MCF 10A (cell line): ENCODE measurements around the gene ZNF212. TPM values are rescaled to one million over a fixed set of nuclear protein-coding genes. Genes with fewer than 3 reads are reported as not detected.

Experiments
- BruUV-seq: library from RNA; stranded (reverse); fragments of 400-500 nt; replicated peaks from 2 replicates; lab custom pipeline; 2021; lab: Mats Ljungman, UMichigan
- CTCF ChIA-PET: fragments of 300-600 bp; sonication (Branson Sonifier 250); formaldehyde crosslinking; extraction: SDS; loops from one replicate; lab custom pipeline; 2021; ENCODE audit warnings: antibody characterized with exemption, inconsistent platforms; lab: Yijun Ruan, JAX
- POLR2A ChIA-PET: fragments of 300-600, 350-650 bp; sonication (Branson Sonifier 250); formaldehyde crosslinking; extraction: SDS; loops from one replicate; lab custom pipeline; 2020; ENCODE audit warnings: antibody characterized with exemption, inconsistent platforms; lab: Yijun Ruan, JAX
- DNase-seq: peaks from one replicate; pipeline ENCODE4 v3.0.0-alpha.2; 2018; ENCODE audit not compliant: unreplicated experiment
- H3K27ac Mint-ChIP-seq: one replicate; pipeline ENCODE4 v1.8.0; 2022; ENCODE audit warnings: mild to moderate bottlenecking, low read depth, mixed read lengths; ENCODE audit not compliant: unreplicated experiment
- H3K27me3 Mint-ChIP-seq: one replicate; pipeline ENCODE4 v1.8.0; 2022; ENCODE audit warnings: mixed read lengths; ENCODE audit not compliant: insufficient read depth, unreplicated experiment
- H3K36me3 Mint-ChIP-seq: one replicate; pipeline ENCODE4 v1.8.0; 2022; ENCODE audit warnings: mild to moderate bottlenecking, moderate library complexity, mixed read lengths; ENCODE audit not compliant: insufficient read depth, unreplicated experiment
- H3K4me1 Mint-ChIP-seq: one replicate; pipeline ENCODE4 v1.8.0; 2022; ENCODE audit warnings: mixed read lengths; ENCODE audit not compliant: insufficient read depth, unreplicated experiment
- H3K4me3 Mint-ChIP-seq: one replicate; pipeline ENCODE4 v1.8.0; 2022; ENCODE audit warnings: mild to moderate bottlenecking, moderate library complexity, mixed read lengths; ENCODE audit not compliant: unreplicated experiment
- H3K9me3 Mint-ChIP-seq: one replicate; pipeline ENCODE4 v1.8.0; 2022; ENCODE audit warnings: mixed read lengths; ENCODE audit not compliant: unreplicated experiment
- intact Hi-C: fragments of 100-400 bp; cut with micrococcal nuclease; formaldehyde crosslinking; loops from 2 replicates; pipeline ENCODE4 v1.14.1; 2022
- total RNA-seq: library from RNA; stranded (reverse); gene quantifications from 2 replicates; pipeline ENCODE4 v1.2.3, GENCODE V29; 2022
- TF ChIP-seq, protein P1 (sequence below): fragments of 200-600 bp; IDR thresholded peaks from one replicate; pipeline ENCODE4 v1.8.0; 2022; ENCODE audit warnings: antibody characterized with exemption, mild to moderate bottlenecking; ENCODE audit not compliant: unreplicated experiment

Gene ZNF212
- total RNA-seq, 1 experiment from 2014 or later: 10.5 TPM

DNA sequence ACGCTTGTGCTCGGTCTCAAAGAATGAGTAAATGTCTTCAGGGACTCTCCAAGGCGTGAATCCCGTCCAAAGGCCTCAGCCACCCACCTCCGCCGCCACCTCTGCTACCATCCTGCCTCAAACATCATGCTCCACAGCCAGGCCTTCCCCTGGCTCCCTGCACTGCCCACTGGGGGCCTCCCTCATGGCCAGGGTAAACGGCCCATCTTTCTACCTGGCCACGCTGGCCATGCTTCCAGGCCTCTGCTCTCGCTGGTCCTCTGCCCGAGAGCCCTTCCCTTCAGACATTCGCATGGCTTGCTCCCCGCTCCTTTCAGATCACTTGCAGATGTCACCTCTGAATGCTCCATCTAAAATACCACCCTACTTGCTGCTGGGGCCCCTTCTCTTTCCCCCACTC, 62.8 kb downstream of the ZNF212 start:
- no peak overlapping the region for H3K27ac Mint-ChIP-seq
- no peak for DNase-seq
- no peaks in the 10 kb centered on the region for H3K9me3 Mint-ChIP-seq
- H3K4me3 Mint-ChIP-seq: no peak overlapping the region
- intact Hi-C loops: no loop called here
- ChIA-PET POLR2A (interaction anchor here (1.2 kb wide), 1 partner anchor 11 kb away, joined by 3 read pairs; no protein-coding TSS in a partner anchor), CTCF (interaction anchor here (0.6 kb wide), 1 partner anchor 8 kb away, joined by 3 read pairs; no protein-coding TSS in a partner anchor)
- peaks cover 17% of the 10 kb centered on the region for H3K36me3 Mint-ChIP-seq
- no TSS peak for BruUV-seq
- H3K4me1 Mint-ChIP-seq: no peaks in the 10 kb centered on the region
- H3K27me3 Mint-ChIP-seq: no peaks in the 10 kb centered on the region
- TF ChIP-seq, protein P1, sequence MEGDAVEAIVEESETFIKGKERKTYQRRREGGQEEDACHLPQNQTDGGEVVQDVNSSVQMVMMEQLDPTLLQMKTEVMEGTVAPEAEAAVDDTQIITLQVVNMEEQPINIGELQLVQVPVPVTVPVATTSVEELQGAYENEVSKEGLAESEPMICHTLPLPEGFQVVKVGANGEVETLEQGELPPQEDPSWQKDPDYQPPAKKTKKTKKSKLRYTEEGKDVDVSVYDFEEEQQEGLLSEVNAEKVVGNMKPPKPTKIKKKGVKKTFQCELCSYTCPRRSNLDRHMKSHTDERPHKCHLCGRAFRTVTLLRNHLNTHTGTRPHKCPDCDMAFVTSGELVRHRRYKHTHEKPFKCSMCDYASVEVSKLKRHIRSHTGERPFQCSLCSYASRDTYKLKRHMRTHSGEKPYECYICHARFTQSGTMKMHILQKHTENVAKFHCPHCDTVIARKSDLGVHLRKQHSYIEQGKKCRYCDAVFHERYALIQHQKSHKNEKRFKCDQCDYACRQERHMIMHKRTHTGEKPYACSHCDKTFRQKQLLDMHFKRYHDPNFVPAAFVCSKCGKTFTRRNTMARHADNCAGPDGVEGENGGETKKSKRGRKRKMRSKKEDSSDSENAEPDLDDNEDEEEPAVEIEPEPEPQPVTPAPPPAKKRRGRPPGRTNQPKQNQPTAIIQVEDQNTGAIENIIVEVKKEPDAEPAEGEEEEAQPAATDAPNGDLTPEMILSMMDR: no peak

DNA sequence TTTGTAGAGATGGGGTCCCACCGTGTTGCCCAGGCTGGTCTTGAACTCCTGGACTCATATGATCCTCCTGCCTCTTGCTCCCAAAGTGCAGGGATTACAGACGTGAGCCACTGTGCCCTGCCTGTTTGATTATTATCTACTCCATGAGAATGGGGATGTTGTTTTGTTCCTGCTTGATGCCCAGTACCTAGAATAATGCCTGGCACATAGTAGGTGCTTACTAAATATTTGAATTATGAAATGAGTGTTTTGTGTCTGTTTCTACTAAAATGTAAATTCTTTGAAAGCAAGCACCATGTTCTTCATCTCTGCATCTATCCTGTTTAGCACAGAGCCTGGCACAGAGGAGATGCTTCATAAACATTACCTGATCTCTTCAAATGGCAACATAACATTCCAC, 63.4 kb downstream of the ZNF212 start:
- DNase-seq: no peak
- no TSS peak for BruUV-seq
- no peaks in the 10 kb centered on the region for H3K9me3 Mint-ChIP-seq
- H3K27ac Mint-ChIP-seq: no peak overlapping the region
- TF ChIP-seq, protein P1: no peak
- no peaks in the 10 kb centered on the region for H3K27me3 Mint-ChIP-seq
- peaks cover 12% of the 10 kb centered on the region for H3K36me3 Mint-ChIP-seq
- ChIA-PET POLR2A (no interaction called here), CTCF (no interaction called here)
- no peaks in the 10 kb centered on the region for H3K4me1 Mint-ChIP-seq
- H3K4me3 Mint-ChIP-seq: no peak overlapping the region
- intact Hi-C loops: no loop called here

DNA sequence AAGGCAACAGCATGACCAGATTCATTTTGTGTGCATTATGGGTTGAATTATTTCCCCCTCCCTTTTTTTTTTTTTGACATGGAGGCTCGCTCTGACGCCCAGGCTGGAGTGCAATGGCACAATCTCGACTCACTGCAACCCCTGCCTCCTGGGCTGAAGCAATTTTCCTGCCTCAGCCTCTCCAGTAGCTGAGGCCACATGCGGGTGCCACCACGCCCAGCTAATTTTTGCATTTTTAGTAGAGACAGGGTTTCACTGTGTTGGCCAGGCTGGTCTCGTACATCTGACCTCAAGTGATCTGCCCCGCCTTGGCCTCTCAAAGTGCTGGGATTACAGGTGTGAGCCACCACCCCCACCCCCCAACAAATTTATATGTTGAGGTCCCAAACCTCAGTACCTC, 64.6 kb downstream of the ZNF212 start:
- intact Hi-C loops: no loop called here
- ChIA-PET CTCF (no interaction called here), POLR2A (no interaction called here)
- Mint-ChIP-seq H3K36me3 (peaks cover 6% of the 10 kb centered on the region), H3K27ac (no peak overlapping the region), H3K27me3 (no peaks in the 10 kb centered on the region), H3K4me3 (no peak overlapping the region), H3K4me1 (no peaks in the 10 kb centered on the region), H3K9me3 (no peaks in the 10 kb centered on the region)
- TF ChIP-seq, protein P1: no peak
- no TSS peak for BruUV-seq
- no peak for DNase-seq

Other genes with a start within 250 kb of the ZNF212 start
- 191 and 215 TPM in 2 replicates for gene PDIA4, start 211.1 kb upstream of the ZNF212 start, total RNA-seq
- gene ZNF786, start 148.9 kb upstream of the ZNF212 start, total RNA-seq: 5.6 and 6.7 TPM in 2 replicates
- 2.6 and 3.3 TPM in 2 replicates for gene ZNF425, start 113.3 kb upstream of the ZNF212 start, total RNA-seq
- 13.8 and 15.7 TPM in 2 replicates for gene ZNF398, start 92.2 kb upstream of the ZNF212 start, total RNA-seq
- gene ZNF282, start 44.1 kb upstream of the ZNF212 start, total RNA-seq: 43.9 and 46.4 TPM in 2 replicates
- gene ZNF783, start 22.5 kb downstream of the ZNF212 start, total RNA-seq: 39.5 and 49.0 TPM in 2 replicates
- gene ZNF777, start 221.4 kb downstream of the ZNF212 start, total RNA-seq: 19.5 and 22.9 TPM in 2 replicates